Glutamatergic neuron (in vitro differentiated cells): Measurements from ENCODE around the gene CDA. TPM values are rescaled to one million over a fixed set of nuclear protein-coding genes. Genes with fewer than 3 reads are reported as not detected.

Source experiments
- DNase-seq: peaks from one replicate; pipeline ENCODE4 v3.0.0; 2022
- H3K27ac Mint-ChIP-seq: one replicate; pipeline ENCODE4 v1.8.0; 2020; ENCODE audit warnings: mild to moderate bottlenecking, mixed read lengths, inconsistent platforms; ENCODE audit not compliant: unreplicated experiment
- H3K27me3 Mint-ChIP-seq: one replicate; pipeline ENCODE4 v1.8.0; 2020; ENCODE audit warnings: mild to moderate bottlenecking, moderate library complexity, mixed read lengths, inconsistent platforms; ENCODE audit not compliant: unreplicated experiment
- H3K36me3 Mint-ChIP-seq: one replicate; pipeline ENCODE4 v1.8.0; 2020; ENCODE audit warnings: mild to moderate bottlenecking, mixed read lengths, inconsistent platforms; ENCODE audit not compliant: unreplicated experiment
- H3K4me1 Mint-ChIP-seq: one replicate; pipeline ENCODE4 v1.8.0; 2020; ENCODE audit warnings: mild to moderate bottlenecking, low read depth, mixed read lengths, inconsistent platforms; ENCODE audit not compliant: unreplicated experiment
- H3K4me3 Mint-ChIP-seq: one replicate; pipeline ENCODE4 v1.8.0; 2020; ENCODE audit warnings: mild to moderate bottlenecking, mixed read lengths, inconsistent platforms; ENCODE audit not compliant: unreplicated experiment
- H3K9me3 Mint-ChIP-seq: one replicate; pipeline ENCODE4 v1.8.0; 2020; ENCODE audit warnings: mild to moderate bottlenecking, moderate library complexity, mixed read lengths, inconsistent platforms; ENCODE audit not compliant: unreplicated experiment
- CTCF ChIP-seq: fragments of 200-600 bp; sonication (generic); IDR thresholded peaks from one replicate; pipeline ENCODE4 v1.5.0; 2021; ENCODE audit not compliant: partially characterized antibody, unreplicated experiment
- total RNA-seq: library from RNA; stranded (reverse); fragmentation: NEBNext Ultra II Directional; extraction: Animal tissue kit (Norgen Biotek cat#: 25700); gene quantifications from one replicate; pipeline ENCODE4 v1.2.1, GENCODE V29; 2021; ENCODE audit not compliant: unreplicated experiment

CDA gene
- total RNA-seq, 1 donor from 2014 or later = not detected

GRCh38 chr1:20586953-20587660 is 1.8 kb upstream of the CDA start:
- H3K27me3 Mint-ChIP-seq = no peaks in the 10 kb centered on the region

DNA sequence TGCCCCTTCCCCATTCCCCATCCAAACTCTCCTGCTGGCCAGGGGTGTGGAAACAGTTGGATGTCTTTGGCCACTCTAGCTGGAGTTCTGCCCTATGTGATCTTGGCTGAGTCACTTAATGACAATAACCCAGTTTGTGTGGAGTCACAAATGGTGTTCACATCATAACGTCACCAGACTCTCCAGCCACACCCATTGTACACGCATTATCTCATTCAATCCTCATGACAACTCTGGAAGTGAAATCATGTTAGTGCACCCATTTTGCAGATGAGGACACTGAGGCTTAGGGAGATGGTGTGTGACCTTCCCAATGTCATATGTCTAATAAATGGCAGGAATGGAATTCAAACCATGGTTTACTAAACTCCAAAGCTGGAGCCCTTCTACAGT is 1.2 kb upstream of the CDA start:
- TF ChIP-seq CTCF = no peak
- H3K4me3 Mint-ChIP-seq = no peak overlapping the region
- no peak for DNase-seq
- no peak overlapping the region for H3K27ac Mint-ChIP-seq
- no peaks in the 10 kb centered on the region for H3K36me3 Mint-ChIP-seq
- H3K4me1 Mint-ChIP-seq = peaks cover 2% of the 10 kb centered on the region
- H3K9me3 Mint-ChIP-seq = no peaks in the 10 kb centered on the region
- no peaks in the 10 kb centered on the region for H3K27me3 Mint-ChIP-seq

More at GRCh38 chr1:20586953-20587660, 1.8 kb upstream of the CDA start:
- no peaks in the 10 kb centered on the region for H3K9me3 Mint-ChIP-seq
- peaks cover 2% of the 10 kb centered on the region for H3K4me1 Mint-ChIP-seq
- no peak for TF ChIP-seq CTCF
- no peak overlapping the region for H3K4me3 Mint-ChIP-seq
- DNase-seq = no peak
- H3K27ac Mint-ChIP-seq = no peak overlapping the region
- no peaks in the 10 kb centered on the region for H3K36me3 Mint-ChIP-seq

DNA sequence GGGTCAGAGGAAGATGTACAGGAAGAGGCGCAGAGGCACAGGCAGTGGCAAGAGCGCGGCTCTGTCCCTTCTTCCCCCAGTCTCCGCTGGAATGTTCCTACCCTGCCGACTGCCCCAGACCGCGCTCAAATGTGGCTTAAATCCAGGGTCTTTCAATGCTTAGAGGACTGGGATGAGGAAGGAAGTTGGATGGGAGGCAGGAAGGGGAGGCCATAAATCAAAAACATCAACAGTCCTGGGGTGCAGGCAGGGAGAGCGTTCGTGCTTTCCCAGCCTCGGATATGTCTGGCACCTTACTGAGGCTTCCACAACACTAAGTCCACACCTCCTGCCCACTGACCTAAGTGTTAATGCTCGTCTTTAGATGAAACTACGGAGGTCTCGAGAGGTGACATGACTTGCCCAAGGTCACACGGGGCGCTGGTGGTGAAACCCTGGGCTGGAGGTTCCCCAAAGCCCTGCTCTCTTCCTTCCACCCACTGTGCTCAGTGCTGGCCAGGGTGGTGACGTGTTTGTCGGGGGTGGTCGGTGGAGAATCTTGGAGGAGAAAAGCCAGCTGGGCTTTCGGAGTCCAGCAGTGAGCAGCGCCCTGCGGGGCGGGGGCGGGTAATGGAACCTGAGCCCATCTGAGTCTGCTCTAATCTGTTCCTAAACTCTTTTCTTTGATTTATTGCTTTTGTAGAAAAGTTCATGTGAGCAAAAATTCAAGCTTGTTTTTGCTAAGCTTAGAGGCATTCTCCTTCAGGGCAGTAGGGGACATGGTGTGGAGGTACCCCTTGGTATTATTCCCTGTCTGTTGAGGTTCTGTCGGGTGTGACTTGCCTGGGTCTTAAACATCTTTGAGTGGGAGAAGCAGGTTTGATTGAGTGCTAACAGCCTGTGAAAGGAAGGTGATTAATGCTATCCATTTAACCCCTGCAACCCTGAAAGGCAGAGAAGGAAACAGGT is 708 bp downstream of the CDA start:
- H3K27me3 Mint-ChIP-seq = no peaks in the 10 kb centered on the region
- no peak overlapping the region for H3K27ac Mint-ChIP-seq
- no peaks in the 10 kb centered on the region for H3K36me3 Mint-ChIP-seq
- H3K4me3 Mint-ChIP-seq = no peak overlapping the region
- no peak for TF ChIP-seq CTCF
- no peaks in the 10 kb centered on the region for H3K9me3 Mint-ChIP-seq
- H3K4me1 Mint-ChIP-seq = peaks cover 2% of the 10 kb centered on the region
- DNase-seq = no peak

DNA sequence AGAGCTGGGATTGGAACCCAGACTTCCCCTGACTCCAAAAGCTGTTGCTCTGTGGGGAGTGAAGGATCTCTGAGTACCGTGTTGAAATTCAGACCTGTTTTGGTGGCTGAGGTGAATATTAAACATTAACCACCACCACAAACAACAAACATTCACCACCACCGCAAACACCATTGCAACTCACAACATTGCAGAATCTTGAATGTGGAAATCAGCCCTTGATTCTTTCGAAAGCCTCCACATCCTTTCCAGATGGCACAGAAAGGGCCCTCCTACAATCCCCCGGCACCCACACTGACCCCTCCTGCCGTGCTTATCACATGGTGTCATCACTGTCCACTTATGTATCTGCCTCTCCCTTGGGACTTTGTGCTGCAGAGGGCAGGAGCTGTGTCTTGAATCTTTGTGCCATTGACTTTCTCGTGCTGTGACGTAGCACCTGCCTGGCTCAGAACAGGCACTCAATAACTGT is 1.4 kb downstream of the CDA start:
- H3K27ac Mint-ChIP-seq = no peak overlapping the region
- peaks cover 2% of the 10 kb centered on the region for H3K4me1 Mint-ChIP-seq
- no peaks in the 10 kb centered on the region for H3K27me3 Mint-ChIP-seq
- DNase-seq = no peak
- no peaks in the 10 kb centered on the region for H3K36me3 Mint-ChIP-seq
- no peaks in the 10 kb centered on the region for H3K9me3 Mint-ChIP-seq
- no peak for TF ChIP-seq CTCF
- no peak overlapping the region for H3K4me3 Mint-ChIP-seq
